Activated B cell treated with CpG ODN at 0.5 μM for 24 hours (primary cell): ENCODE data around the gene ADM2. TPM values are rescaled to one million over a fixed set of nuclear protein-coding genes. Genes with fewer than 3 reads are reported as not detected.

Experiments used
- ATAC-seq: fragments of 200-7000 bp; cut with Tn5 transposase; one replicate; pipeline ENCODE4 v1.10.0; 2021; ENCODE audit warnings: low read depth, mild to moderate bottlenecking, moderate library complexity
- CTCF ChIA-PET: fragments of 350-600 bp; sonication (Branson Sonifier 250); formaldehyde crosslinking; loops from one replicate; lab custom pipeline; 2021; ENCODE audit warnings: antibody characterized with exemption; lab: Charles Lee
- POLR2A ChIA-PET: fragments of 350-600 bp; sonication (Branson Sonifier 250); formaldehyde crosslinking; loops from one replicate; lab custom pipeline; 2021; ENCODE audit warnings: antibody characterized with exemption; lab: Charles Lee
- DNase-seq: peaks from one replicate; pipeline ENCODE4 v3.0.0; 2022
- H3K27ac Mint-ChIP-seq: one replicate; pipeline ENCODE4 v1.8.0; 2020; ENCODE audit warnings: mixed read lengths
- H3K27me3 Mint-ChIP-seq: one replicate; pipeline ENCODE4 v1.8.0; 2021; ENCODE audit warnings: mixed read lengths
- H3K36me3 Mint-ChIP-seq: one replicate; pipeline ENCODE4 v1.8.0; 2021; ENCODE audit warnings: low read depth, mixed read lengths
- H3K4me1 Mint-ChIP-seq: one replicate; pipeline ENCODE4 v1.8.0; 2021; ENCODE audit warnings: mixed read lengths
- H3K4me3 Mint-ChIP-seq: one replicate; pipeline ENCODE4 v1.8.0; 2020; ENCODE audit warnings: mild to moderate bottlenecking, mixed read lengths
- H3K9me3 Mint-ChIP-seq: one replicate; pipeline ENCODE4 v1.8.0; 2020; ENCODE audit warnings: mixed read lengths
- CTCF ChIP-seq: fragments of 200-600 bp; IDR thresholded peaks from one replicate; pipeline ENCODE4 v1.8.0; 2022; ENCODE audit warnings: antibody characterized with exemption, mild to moderate bottlenecking
- intact Hi-C: fragments of 100-400 bp; cut with micrococcal nuclease; formaldehyde crosslinking; loops from one replicate; pipeline ENCODE4 v1.15.1; 2024
- total RNA-seq: library from RNA; stranded (reverse); gene quantifications from 2 replicates; pipeline ENCODE4 v1.2.3, GENCODE V29; 2022

ADM2 gene
- total RNA-seq, 1 donor from 2014 or later = 5.2 TPM

DNA sequence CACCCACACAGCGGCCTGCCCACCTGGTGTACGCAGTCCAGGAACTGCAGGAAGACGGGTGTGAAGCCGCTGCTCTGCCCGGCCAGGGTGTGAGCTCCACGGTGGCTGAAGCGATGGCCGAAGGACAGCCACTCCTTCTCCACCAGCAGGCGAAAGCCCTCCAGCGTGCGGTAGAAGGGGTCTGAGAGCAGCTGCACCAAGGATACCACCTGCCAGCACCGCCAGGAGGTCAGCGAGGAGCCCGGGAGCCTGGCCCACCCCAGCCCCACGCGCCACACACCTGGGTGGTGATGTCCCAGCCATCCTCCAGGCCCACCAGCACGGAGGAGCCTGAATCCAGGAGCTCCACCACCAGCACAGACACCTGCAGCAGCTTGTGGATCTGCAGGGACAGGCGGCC, 26.1 kb upstream of the ADM2 start:
- peaks cover 72% of the 10 kb centered on the region for H3K36me3 Mint-ChIP-seq
- CTCF ChIA-PET = no interaction called here
- H3K4me3 Mint-ChIP-seq = no peak overlapping the region

DNA sequence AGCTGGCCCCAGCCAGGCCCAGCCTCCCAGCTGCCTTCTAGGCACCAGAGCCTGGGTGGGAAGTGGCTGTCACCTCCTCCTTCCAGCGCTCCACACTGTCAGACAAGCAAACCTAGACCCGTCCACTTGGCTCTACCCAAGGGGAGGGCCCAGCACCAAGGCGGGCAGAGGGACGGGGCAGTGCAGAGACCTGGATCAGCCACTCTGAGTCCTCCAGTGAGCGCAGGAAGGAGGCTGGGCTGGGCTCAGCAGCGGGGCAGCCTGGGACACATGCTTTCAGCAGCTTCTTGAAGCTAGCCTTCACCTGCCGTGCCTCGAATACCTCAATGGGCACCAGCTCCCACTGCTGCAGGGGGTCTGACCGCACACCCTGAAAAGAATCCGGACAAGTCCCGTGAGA, 25.3 kb upstream of the ADM2 start:
- Mint-ChIP-seq H3K36me3 (peaks cover 77% of the 10 kb centered on the region), H3K27me3 (no peaks in the 10 kb centered on the region), H3K4me3 (no peak overlapping the region), H3K27ac (no peak overlapping the region), H3K4me1 (no peaks in the 10 kb centered on the region), H3K9me3 (no peaks in the 10 kb centered on the region)
- ATAC-seq (no peak), DNase-seq (no peak)
- intact Hi-C loops = loop anchor here (5.0 kb wide), 1 partner anchor 41 kb away; no protein-coding TSS in a partner anchor
- no peak for TF ChIP-seq CTCF
- ChIA-PET POLR2A (interaction anchor here (0.8 kb wide), 1 partner anchor 52 kb away, joined by 3 read pairs; the partner anchor contains the start of genes LMF2 and NCAPH2), CTCF (interaction anchor here (1.4 to 2.4 kb wide), 3 partner anchors 42 to 165 kb away, joined by 4 to 9 read pairs (median 4); no protein-coding TSS in a partner anchor)

More for the DNA sequence above, 26.1 kb upstream of the ADM2 start:
- POLR2A ChIA-PET = no interaction called here
- H3K4me1 Mint-ChIP-seq = peaks cover 2% of the 10 kb centered on the region
- H3K27ac Mint-ChIP-seq = no peak overlapping the region
- H3K9me3 Mint-ChIP-seq = no peaks in the 10 kb centered on the region
- no peaks in the 10 kb centered on the region for H3K27me3 Mint-ChIP-seq
- ATAC-seq (no peak), DNase-seq (no peak)
- intact Hi-C loops = loop anchor here (5.0 kb wide), 1 partner anchor 42 kb away; no protein-coding TSS in a partner anchor
- no peak for TF ChIP-seq CTCF

DNA sequence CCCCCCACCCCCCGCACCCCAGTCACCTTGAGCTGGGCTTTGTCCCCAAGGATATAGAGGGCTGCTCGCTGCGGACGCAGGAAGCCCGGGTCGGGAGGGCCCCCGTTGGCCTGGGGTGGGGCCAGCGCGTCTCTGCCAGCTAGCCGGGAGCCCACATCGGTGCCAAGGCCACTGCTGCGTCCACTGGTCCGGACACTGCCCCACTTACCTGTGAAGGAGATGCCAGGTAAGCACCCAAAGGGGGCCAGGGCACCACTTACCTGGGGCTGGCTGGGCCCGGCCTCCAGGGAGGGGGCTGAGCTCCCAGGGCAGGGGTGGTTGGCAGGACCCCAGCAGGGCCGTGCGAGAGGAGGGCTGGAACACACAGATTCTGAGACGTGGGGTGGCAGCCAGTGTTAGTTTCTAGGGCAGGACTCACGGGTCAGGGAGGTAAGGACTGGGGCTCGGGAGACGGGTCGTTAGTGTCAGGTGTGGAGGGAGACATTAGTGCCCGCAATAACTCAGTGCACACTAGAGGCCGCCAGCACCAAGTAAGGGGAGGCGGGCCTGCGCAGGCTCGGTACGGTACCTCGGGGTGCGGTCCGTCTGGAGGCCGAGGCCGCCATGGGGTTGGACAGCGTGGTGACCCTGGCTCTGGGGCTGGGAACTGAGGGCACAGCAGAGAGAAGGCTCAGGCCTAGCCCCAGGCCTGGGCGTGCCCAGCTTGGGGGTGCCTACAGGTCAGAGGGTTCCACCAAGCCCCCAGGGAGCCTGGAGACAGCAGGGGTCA, 24.7 kb upstream of the ADM2 start:
- ATAC-seq (peak; percentile 45), DNase-seq (no peak)
- no peaks in the 10 kb centered on the region for H3K9me3 Mint-ChIP-seq
- H3K4me1 Mint-ChIP-seq = no peaks in the 10 kb centered on the region
- ChIA-PET POLR2A (interaction anchor here (0.8 kb wide), 1 partner anchor 51 kb away, joined by 3 read pairs; the partner anchor contains the start of genes LMF2 and NCAPH2), CTCF (interaction anchor here (1.4 to 2.4 kb wide), 3 partner anchors 41 to 164 kb away, joined by 4 to 9 read pairs (median 4); no protein-coding TSS in a partner anchor)
- no peaks in the 10 kb centered on the region for H3K27me3 Mint-ChIP-seq
- TF ChIP-seq CTCF = no peak
- peaks cover 74% of the 10 kb centered on the region for H3K36me3 Mint-ChIP-seq
- no peak overlapping the region for H3K4me3 Mint-ChIP-seq
- peak overlapping the region; percentile 64 for H3K27ac Mint-ChIP-seq
- intact Hi-C loops = loop anchor here (5.0 kb wide), 1 partner anchor 41 kb away; no protein-coding TSS in a partner anchor

- no peak overlapping the region for H3K4me3 Mint-ChIP-seq
- ChIA-PET POLR2A (no interaction called here), CTCF (no interaction called here)
- TF ChIP-seq CTCF = no peak
- intact Hi-C loops = loop anchor here (5.0 kb wide), 1 partner anchor 38 kb away; no protein-coding TSS in a partner anchor
- no peak overlapping the region for H3K27ac Mint-ChIP-seq
- H3K27me3 Mint-ChIP-seq = no peaks in the 10 kb centered on the region
- DNase-seq (no peak), ATAC-seq (no peak)
- H3K4me1 Mint-ChIP-seq = no peaks in the 10 kb centered on the region
- H3K36me3 Mint-ChIP-seq = peaks cover 79% of the 10 kb centered on the region
- H3K9me3 Mint-ChIP-seq = no peaks in the 10 kb centered on the region
These were observed 22.3 kb upstream of the ADM2 start for GRCh38 chr22:50459016-50459415.

- POLR2A ChIA-PET = no interaction called here
- Mint-ChIP-seq H3K27ac (no peak overlapping the region), H3K4me1 (no peaks in the 10 kb centered on the region), H3K27me3 (no peaks in the 10 kb centered on the region), H3K36me3 (peaks cover 79% of the 10 kb centered on the region), H3K4me3 (no peak overlapping the region), H3K9me3 (no peaks in the 10 kb centered on the region)
- CTCF ChIA-PET = interaction anchor here (0.7 kb wide), 1 partner anchor 10 kb away, joined by 3 read pairs; no protein-coding TSS in a partner anchor
- DNase-seq (no peak), ATAC-seq (no peak)
- TF ChIP-seq CTCF = no peak
- intact Hi-C loops = loop anchor here (5.0 kb wide), 1 partner anchor 38 kb away; no protein-coding TSS in a partner anchor
These were observed 21.7 kb upstream of the ADM2 start for GRCh38 chr22:50459496-50460140.
